Activated T-cell treated with anti-CD3 and anti-CD28 coated beads for 48 hours (primary cell): ENCODE measurements around the gene CAMK1D.

Experiments used
- DNase-seq: peaks from one replicate; pipeline ENCODE4 v3.0.0-alpha.2; 2020; ENCODE audit warnings: low read depth

CAMK1D gene

DNA sequence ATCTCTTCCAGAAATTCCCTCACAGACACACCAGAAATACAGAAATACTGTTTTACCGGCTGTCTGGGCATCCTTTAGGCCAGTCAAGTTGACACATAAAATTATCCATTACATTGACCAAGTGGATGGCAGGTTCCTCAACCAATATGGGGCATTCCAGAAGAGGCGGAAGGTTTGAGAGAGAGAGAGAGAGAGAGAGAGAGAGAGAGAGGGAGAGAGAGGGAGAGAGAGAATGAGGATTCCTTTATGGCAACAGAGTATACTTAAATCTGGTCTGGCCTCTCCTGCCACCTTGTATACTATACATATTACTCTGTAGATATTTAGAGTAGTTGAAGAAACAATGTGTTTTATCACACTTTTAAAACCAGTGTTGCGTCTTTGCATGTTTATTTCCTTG, 214.1 kb downstream of the CAMK1D start:
- DNase-seq = no peak

DNA sequence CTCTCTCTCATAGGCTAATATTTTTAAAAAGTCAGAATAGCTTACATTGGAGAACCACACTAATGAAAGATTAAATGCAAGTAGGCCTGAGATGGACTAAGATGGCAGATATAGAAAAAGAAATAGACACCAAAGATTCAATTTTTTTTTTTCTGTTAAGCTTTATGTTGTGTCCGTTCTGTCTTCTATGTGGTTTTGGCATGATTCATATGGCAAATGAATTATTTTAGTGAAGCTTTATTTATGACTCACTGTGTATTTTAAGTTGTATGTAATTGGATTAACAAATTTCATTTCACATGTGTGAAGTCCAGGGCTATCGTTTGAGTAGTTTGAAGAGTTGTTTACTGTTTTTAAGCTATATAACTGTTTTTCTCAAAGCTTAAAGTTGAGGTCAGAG, 214.8 kb downstream of the CAMK1D start:
- DNase-seq = no peak

- DNase-seq = no peak
Measured at GRCh38 chr10:12566161-12567115, 217.1 kb downstream of the CAMK1D start.

GRCh38 chr10:12568391-12569009, 219.2 kb downstream of the CAMK1D start:
- no peak for DNase-seq

GRCh38 chr10:12572281-12572680, 222.9 kb downstream of the CAMK1D start:
- no peak for DNase-seq

DNA sequence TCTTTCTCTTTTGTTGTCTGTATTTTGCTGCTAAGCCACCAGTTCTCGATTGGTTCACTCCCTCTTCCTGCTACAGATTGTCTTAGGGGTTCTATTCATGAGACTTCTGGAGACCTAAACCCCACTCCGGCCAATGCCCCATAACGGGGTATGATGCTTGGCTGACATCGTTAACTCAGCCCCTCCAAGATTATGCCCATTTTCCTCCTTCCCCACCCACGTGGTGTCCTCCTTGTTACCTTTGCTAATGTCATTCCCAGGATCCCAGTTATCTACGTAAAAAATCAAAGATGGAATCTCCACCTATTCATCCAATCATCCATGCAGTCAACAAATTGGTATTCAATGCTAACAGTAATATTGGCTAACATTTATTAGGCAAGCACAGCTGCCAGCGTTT, 228.3 kb downstream of the CAMK1D start:
- DNase-seq = no peak

DNA sequence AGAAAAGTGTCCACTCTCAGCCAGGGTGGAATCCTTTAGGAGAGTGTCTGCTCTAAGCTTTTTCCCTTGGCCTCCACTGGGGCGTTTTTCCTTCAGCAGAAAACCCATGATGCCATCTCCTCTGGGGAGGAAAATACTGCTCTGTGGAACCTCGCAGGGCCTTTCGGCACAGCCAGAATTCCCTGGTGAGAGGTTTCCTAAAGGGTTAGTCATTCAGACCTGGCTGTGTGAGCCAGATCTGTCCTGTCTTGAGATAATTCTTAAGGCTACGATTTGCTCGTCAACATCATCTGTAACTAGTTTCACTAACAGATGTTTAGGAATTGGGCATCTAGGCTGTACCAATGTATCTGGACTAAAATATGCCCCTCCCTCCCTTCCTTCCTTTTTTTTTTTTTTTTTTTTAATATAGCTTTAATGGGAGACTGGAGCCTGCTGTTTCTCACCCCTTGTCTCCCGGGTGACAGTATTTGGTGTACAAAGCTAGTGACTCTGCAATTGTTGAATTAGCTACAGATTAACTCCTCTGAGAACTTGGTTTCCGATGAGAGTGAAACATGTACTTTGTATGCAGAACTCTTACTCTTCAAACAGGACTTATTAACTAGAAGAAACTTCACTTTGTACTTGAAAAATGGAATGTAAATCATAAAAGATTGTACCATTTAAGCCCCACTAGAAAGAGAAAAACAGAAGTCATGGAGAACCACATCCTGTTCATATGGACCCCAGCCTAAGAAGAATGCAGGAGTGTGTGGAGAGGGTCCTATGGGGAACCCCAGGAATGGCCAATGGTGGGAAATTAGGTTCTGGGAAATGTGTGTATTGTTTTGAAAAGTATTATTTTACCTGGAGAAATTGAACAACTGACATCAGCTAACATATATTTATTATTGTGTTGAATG, 230.9 kb downstream of the CAMK1D start:
- no peak for DNase-seq

DNA sequence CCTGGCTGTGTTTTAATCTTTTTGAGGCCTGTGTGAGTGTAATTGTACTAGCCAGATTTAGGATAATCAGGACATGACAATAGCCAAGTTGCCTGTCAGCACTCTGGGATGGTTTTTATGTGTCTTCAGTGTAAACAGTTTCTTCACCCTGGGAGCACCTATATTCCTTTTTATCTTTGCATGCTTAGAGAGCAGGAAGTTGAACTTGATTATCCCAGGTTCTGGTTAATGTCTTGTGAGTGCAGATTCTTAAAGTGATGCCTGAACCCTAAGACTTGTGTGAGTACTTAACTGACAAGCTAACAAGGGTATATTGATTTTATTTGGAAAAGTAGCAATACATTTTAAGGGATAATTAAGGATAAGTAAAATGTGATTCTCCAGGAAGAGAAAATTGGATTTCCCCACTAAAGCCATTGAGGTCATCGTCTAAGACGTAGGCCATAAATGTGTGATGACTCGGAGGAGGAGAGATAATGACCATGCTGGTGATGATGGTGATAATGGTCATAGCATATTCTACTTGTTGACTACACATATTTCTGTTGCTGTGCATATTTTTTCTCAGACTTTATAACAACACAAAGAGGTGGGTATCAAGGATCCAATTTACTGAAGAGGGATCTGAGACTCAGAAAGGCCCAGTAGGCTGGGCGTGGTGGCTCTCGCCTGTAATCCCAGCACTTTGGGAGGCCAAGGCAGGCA, 234.7 kb downstream of the CAMK1D start:
- no peak for DNase-seq

DNA sequence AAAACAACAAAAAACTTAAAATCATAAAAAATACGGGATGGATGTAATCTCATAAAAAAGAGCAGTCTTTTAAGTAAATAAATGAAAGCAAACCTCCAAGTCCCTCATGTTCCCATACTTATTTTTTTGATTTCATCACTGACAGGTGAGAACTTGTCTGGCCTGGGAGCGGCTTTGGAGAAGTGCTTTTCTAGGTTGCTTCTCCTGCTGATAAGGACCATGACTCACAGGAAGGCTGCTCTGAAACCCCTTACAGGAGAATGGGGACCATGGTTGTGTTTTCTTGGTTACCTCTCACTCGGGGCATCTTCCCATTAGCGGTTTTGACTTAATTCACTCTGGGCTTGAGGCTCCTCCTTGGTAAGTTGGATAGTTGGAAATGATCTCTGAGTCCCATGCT, 237.4 kb downstream of the CAMK1D start:
- DNase-seq = no peak

GRCh38 chr10:12587451-12587888, 238.1 kb downstream of the CAMK1D start:
- DNase-seq = no peak

GRCh38 chr10:12588091-12588860, 238.9 kb downstream of the CAMK1D start:
- DNase-seq = no peak

DNA sequence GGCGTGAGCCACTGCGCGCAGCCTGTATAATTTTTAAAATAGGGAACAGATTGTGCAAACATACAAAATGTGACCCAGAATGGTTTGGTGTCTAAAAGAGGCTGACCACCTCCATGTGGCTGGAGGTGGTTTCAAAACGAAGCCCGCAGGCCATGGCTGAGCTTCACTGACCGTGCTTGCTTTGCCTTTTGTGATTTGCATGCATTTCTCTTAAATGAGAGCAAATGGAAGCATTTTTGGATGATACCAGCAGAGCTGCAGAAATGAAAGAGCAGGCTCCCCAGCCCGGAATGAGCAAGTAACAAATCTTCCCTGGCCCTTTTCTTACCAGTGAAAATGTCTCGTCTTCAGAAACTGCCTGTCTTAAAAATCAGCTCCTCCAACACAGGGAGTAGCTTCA, 239.9 kb downstream of the CAMK1D start:
- DNase-seq = no peak

- DNase-seq = no peak
Measured at GRCh38 chr10:12589791-12590190, 240.4 kb downstream of the CAMK1D start.

- no peak for DNase-seq
Measured at GRCh38 chr10:12590675-12591659, 241.6 kb downstream of the CAMK1D start.

DNA sequence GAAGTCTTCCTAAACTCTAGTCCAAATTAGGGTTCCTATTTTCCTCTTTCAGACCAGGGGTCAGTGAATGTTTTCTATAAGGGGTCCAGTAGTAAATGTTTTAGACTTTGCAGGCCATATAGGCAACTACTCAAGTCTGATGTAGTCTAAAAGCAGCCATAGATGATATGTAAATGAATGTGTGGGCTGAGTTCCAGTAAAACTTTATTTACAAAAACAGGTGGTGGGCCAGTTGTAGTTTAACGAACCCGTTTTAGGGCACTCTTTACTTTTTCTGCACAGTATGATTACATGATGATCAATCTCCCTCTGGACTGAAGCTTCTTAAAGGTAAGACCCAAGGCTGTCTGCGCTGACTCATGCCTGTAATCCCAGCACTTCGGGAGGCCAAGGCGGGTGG, 243.6 kb downstream of the CAMK1D start:
- no peak for DNase-seq

GRCh38 chr10:12594448-12594944, 245.1 kb downstream of the CAMK1D start:
- no peak for DNase-seq

DNA sequence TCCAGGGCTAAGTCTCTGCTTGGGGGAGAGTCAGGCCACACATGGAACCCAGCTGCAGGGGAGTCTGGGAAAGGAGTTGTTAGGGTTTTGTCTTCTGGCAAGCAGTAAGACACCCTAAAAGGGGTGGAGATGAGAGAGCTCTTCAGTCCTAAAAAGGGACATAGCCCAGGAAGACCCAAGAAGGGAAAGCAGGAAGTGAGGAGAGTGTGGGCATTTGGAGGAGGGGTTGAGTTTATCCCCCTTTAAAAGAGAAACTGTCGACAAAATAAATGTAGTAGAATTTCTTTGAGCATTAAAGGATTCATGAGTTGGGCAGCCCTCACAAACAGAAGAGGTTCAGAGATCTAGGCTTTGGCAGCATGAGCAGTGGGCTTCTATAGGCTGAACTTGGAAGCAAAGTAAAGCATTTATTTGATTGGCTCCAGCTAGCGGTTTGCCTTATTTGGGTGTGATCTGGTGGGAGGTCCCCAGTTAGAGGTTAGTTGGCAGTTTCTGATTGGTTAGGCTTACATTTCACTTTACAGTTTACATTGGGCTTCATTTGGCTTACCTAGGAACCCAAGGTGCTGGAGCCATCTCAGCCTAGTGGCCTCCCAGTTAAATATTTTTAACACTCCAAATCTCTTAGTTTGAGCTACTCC, 246.7 kb downstream of the CAMK1D start:
- no peak for DNase-seq

GRCh38 chr10:12597176-12597575, 247.8 kb downstream of the CAMK1D start:
- no peak for DNase-seq
